NAMALWA (cell line): ENCODE measurements around the gene ANKRD30B.
"Not testable (repeated sequence)": the region's sequence is repeated elsewhere in the genome, so short reads cannot be mapped to it uniquely, and the experiment has no call there.

Experiments used
- DNase-seq: peaks from one replicate; pipeline ENCODE4 v3.0.0-alpha.2; 2015; ENCODE audit warnings: low spot score

The ANKRD30B gene

GRCh38 chr18:14856256-14856655, 108.3 kb downstream of the ANKRD30B start:
- DNase-seq = not testable (repeated sequence)

- not testable (repeated sequence) for DNase-seq
These were observed 110.5 kb downstream of the ANKRD30B start for GRCh38 chr18:14858514-14858913.

- DNase-seq = not testable (repeated sequence)
These were observed 112.0 kb downstream of the ANKRD30B start for GRCh38 chr18:14859995-14860394.

DNA sequence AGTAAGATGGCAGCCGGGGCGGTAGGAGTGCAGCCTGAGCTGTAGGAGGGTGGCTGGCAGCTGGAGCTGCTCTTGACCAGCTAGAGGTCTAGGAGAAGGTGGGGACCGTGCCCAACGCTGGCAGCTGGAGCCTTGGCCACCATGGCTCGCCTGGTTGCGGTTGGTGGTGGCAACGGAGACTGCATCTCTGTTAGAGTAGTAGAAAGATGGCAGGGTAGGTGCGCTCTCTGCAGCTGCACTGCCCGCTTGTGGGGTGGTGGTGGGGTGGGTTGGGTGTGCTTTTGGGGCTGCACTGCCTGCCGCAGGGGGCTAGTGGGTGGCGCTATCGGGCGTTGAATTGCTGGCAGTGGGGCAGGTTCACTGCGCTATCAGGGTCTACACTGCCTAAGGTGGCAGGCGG, 118.5 kb downstream of the ANKRD30B start:
- not testable (repeated sequence) for DNase-seq

GRCh38 chr18:14867988-14868387, 120.0 kb downstream of the ANKRD30B start:
- DNase-seq = not testable (repeated sequence)

- not testable (repeated sequence) for DNase-seq
These were observed 120.9 kb downstream of the ANKRD30B start for GRCh38 chr18:14868825-14869224.

DNA sequence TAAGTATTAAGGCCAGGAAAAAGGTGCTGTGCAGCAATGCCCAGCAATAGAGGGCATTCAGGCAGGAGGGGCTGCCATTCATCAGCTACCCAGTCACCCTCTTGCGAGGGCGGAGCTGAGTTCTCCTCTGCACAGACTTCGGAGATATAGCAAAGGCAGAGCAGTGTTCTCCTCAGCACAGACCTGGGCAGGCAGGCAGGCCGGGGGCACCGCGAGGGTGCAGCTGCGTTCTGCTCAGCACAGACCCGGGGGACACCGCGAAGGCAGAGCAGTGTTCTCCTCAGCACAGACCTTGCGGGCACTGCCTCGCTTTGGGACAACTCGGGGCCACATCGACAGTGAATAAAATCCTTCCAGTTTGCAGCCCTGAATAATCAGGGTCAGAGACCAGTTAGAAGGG, 130.9 kb downstream of the ANKRD30B start:
- DNase-seq = not testable (repeated sequence)

GRCh38 chr18:14900435-14900834, 152.5 kb downstream of the ANKRD30B start:
- no peak for DNase-seq
